H1 (cell line): ENCODE data around the gene DDR2.

Experiments used
- CTBP2 ChIP-seq: IDR thresholded peaks from 2 replicates; pipeline ENCODE4 v1.7.0; 2011; ENCODE audit warnings: borderline replicate concordance, mild to moderate bottlenecking, moderate library complexity, mixed read lengths, low read length; ENCODE audit not compliant: insufficient read depth, insufficient read length
- E2F6 ChIP-seq: IDR thresholded peaks from 2 replicates; pipeline ENCODE4 v1.6.1; 2012; ENCODE audit warnings: inconsistent platforms
- EP300 ChIP-seq, 2 experiments: IDR thresholded peaks; 1 replicate in 1 of 2; 2 replicates in 1 of 2; pipeline ENCODE4 v1.6.1; 2011 to 2012; ENCODE audit warnings: low read depth in 2 of 2, low read length in 2 of 2, mild to moderate bottlenecking in 2 of 2, borderline replicate concordance in 1 of 2, inconsistent platforms in 1 of 2, moderate library complexity in 1 of 2
- FOSL1 ChIP-seq: IDR thresholded peaks from 2 replicates; pipeline ENCODE4 v1.6.1; 2011; ENCODE audit warnings: mild to moderate bottlenecking, low read depth, low read length, moderate library complexity; ENCODE audit not compliant: insufficient read depth
- GABPA ChIP-seq: IDR thresholded peaks from 2 replicates; pipeline ENCODE4 v1.6.1; 2011; ENCODE audit warnings: mild to moderate bottlenecking, low read length, moderate library complexity, borderline replicate concordance; ENCODE audit not compliant: insufficient read depth
- POLR2A ChIP-seq, 2 experiments: IDR thresholded peaks; 1 replicate in 1 of 2; 2 replicates in 1 of 2; pipeline ENCODE4 v1.6.1; 2011; ENCODE audit warnings: low read depth in 2 of 2, low read length in 2 of 2, mild to moderate bottlenecking in 2 of 2; ENCODE audit errors: control extremely low read depth in 1 of 2
- POLR2AphosphoS5 ChIP-seq: IDR thresholded peaks from 2 replicates; pipeline ENCODE4 v1.6.1; 2011; ENCODE audit warnings: low read depth, low read length
- RAD21 ChIP-seq, 2 experiments: IDR thresholded peaks in 1 of 2; conservative IDR thresholded peaks in 1 of 2; 2 replicates each; pipeline ENCODE4 v1.6.1; 2011; ENCODE audit warnings: low read depth in 2 of 2, low read length in 2 of 2, improper control_type of control experiment in 1 of 2, inconsistent platforms in 1 of 2, mild to moderate bottlenecking in 1 of 2, moderate library complexity in 1 of 2
- RFX5 ChIP-seq: IDR thresholded peaks from 2 replicates; pipeline ENCODE4 v1.6.1; 2011; ENCODE audit warnings: low read depth, low read length, improper control_type of control experiment, borderline replicate concordance
- SIX5 ChIP-seq: IDR thresholded peaks from 2 replicates; pipeline ENCODE4 v1.6.1; 2011; ENCODE audit warnings: mild to moderate bottlenecking, low read depth, low read length
- TCF12 ChIP-seq: IDR thresholded peaks from 2 replicates; pipeline ENCODE4 v1.6.1; 2011; ENCODE audit warnings: low read depth, mild to moderate bottlenecking, low read length
- USF2 ChIP-seq: IDR thresholded peaks from 2 replicates; pipeline ENCODE4 v1.6.1; 2011; ENCODE audit warnings: low read length, improper control_type of control experiment
- YY1 ChIP-seq: IDR thresholded peaks from 2 replicates; pipeline ENCODE4 v1.6.1; 2011; ENCODE audit warnings: low read depth, mild to moderate bottlenecking, low read length
- TF ChIP-seq, protein P1 (sequence below), 3 experiments: IDR thresholded peaks; 1 replicate in 2 of 3; 2 replicates in 1 of 3; pipeline versions ENCODE4 v1.5.1 to v1.6.1; 2011; ENCODE audit warnings: low read length in 3 of 3, mild to moderate bottlenecking in 3 of 3, inconsistent platforms in 2 of 3, low read depth in 1 of 3, moderate library complexity in 1 of 3; ENCODE audit not compliant: insufficient read depth in 1 of 3; ENCODE audit errors: control extremely low read depth in 1 of 3

- TF ChIP-seq POLR2AphosphoS5 (no peak), CTBP2 (no peak), YY1 (no peak), EP300 (IDR thresholded peaks at IDR 0.05; ENCODE audit: borderline replicate concordance in 1 of 2, low read depth in 2 of 2, low read length in 2 of 2) (no peak), POLR2A (IDR thresholded peaks at IDR 0.05; ENCODE audit: control extremely low read depth in 1 of 2, low read depth in 2 of 2, low read length in 2 of 2) (no peak), RAD21 (IDR thresholded peaks at IDR 0.05 in 1 of 2, conservative IDR thresholded peaks at IDR 0.05 in 1 of 2; ENCODE audit: low read depth in 2 of 2, low read length in 2 of 2) (no peak), GABPA (no peak), RFX5 (no peak), SIX5 (no peak), E2F6 (no peak), FOSL1 (no peak), USF2 (no peak), TCF12 (no peak)
- TF ChIP-seq, protein P1, sequence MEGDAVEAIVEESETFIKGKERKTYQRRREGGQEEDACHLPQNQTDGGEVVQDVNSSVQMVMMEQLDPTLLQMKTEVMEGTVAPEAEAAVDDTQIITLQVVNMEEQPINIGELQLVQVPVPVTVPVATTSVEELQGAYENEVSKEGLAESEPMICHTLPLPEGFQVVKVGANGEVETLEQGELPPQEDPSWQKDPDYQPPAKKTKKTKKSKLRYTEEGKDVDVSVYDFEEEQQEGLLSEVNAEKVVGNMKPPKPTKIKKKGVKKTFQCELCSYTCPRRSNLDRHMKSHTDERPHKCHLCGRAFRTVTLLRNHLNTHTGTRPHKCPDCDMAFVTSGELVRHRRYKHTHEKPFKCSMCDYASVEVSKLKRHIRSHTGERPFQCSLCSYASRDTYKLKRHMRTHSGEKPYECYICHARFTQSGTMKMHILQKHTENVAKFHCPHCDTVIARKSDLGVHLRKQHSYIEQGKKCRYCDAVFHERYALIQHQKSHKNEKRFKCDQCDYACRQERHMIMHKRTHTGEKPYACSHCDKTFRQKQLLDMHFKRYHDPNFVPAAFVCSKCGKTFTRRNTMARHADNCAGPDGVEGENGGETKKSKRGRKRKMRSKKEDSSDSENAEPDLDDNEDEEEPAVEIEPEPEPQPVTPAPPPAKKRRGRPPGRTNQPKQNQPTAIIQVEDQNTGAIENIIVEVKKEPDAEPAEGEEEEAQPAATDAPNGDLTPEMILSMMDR (IDR thresholded peaks at IDR 0.05; ENCODE audit: control extremely low read depth in 1 of 3, insufficient read depth in 1 of 3, low read depth in 1 of 3, low read length in 3 of 3): no peak
Measured at GRCh38 chr1:162599451-162599850, 32.8 kb upstream of the DDR2 start.
